Measurements from ENCODE around the gene MRFAP1. TPM values are rescaled to one million over a fixed set of nuclear protein-coding genes. Genes with fewer than 3 reads are reported as not detected.

Gene MRFAP1
- polyA plus RNA-seq, 4 donors = 226 to 324 (median 276) TPM

Other genes starting within 250 kb of the MRFAP1 start
- gene PPP2R2C, start 168.1 kb upstream of the MRFAP1 start, polyA plus RNA-seq = 1 to 10 TPM in 1 of 4 donors, under 1 TPM in 2, not detected in 1; 0.16 to 2.3 (median 0.81) TPM
- gene MAN2B2, start 65.5 kb upstream of the MRFAP1 start, polyA plus RNA-seq = 10 to 100 TPM in 2 of 4 donors, 1 to 10 TPM in 2; 4.1 to 22.4 (median 8.8) TPM
- gene S100P, start 53.2 kb downstream of the MRFAP1 start, polyA plus RNA-seq = 10 to 100 TPM; 13.3 to 63.5 (median 41.0) TPM
- gene MRFAP1L1, start 69.2 kb downstream of the MRFAP1 start, polyA plus RNA-seq = 10 to 100 TPM; 36.0 to 58.5 (median 45.2) TPM
- 10 to 100 TPM; 13.1 to 19.5 (median 16.7) TPM for gene BLOC1S4, start 75.5 kb downstream of the MRFAP1 start, polyA plus RNA-seq
- gene KIAA0232, start 142.0 kb downstream of the MRFAP1 start, polyA plus RNA-seq = 10 to 100 TPM in 2 of 4 donors, 1 to 10 TPM in 2; 6.7 to 21.5 (median 8.6) TPM